ENCODE data around the gene RDX.

DNA sequence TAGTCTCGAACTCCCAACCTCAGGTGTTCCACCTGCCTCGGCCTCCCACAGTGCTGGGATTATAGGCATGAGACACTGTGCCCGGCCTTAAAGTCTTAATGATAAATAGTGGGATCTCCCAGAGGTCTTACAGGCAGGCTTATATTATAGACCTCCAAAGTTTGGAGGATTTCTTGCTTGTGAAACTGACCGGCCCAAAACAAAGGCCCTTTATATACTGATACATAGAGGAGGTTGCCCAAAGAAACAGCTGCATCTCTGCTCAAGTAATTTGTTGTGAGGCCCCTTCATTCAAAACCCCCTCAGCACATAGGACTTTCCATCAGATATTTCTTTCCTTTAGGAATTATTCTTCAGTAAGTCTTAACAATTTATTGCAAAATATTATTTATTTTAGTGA is 27.4 kb upstream of the RDX start:
- no peak for TF ChIP-seq CBX2 (IDR thresholded peaks at IDR 0.05; ENCODE audit: borderline replicate concordance, low read depth)
- TF ChIP-seq CEBPB (IDR thresholded peaks at IDR 0.05): no peak
- TF ChIP-seq CHD4 (IDR thresholded peaks at IDR 0.05; ENCODE audit: borderline replicate concordance): no peak
- no peak for TF ChIP-seq CTCF (IDR thresholded peaks at IDR 0.05)
- no peak for TF ChIP-seq RCOR1 (IDR thresholded peaks at IDR 0.05; ENCODE audit: low read depth, low read length)
- TF ChIP-seq EP300 (IDR thresholded peaks at IDR 0.05): no peak
- TF ChIP-seq RAD21 (conservative IDR thresholded peaks at IDR 0.05 in 1 of 2, IDR thresholded peaks at IDR 0.05 in 1 of 2): no peak
- TF ChIP-seq, protein P1, sequence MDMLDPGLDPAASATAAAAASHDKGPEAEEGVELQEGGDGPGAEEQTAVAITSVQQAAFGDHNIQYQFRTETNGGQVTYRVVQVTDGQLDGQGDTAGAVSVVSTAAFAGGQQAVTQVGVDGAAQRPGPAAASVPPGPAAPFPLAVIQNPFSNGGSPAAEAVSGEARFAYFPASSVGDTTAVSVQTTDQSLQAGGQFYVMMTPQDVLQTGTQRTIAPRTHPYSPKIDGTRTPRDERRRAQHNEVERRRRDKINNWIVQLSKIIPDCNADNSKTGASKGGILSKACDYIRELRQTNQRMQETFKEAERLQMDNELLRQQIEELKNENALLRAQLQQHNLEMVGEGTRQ (IDR thresholded peaks at IDR 0.05): no peak
- no peak for TF ChIP-seq ZSCAN20 (CRISPR knock-in tag; IDR thresholded peaks at IDR 0.05)
- TF ChIP-seq CHD2 (IDR thresholded peaks at IDR 0.05; ENCODE audit: low read length, partially characterized antibody): no peak
- TF ChIP-seq, protein P2, sequence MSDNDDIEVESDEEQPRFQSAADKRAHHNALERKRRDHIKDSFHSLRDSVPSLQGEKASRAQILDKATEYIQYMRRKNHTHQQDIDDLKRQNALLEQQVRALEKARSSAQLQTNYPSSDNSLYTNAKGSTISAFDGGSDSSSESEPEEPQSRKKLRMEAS (IDR thresholded peaks at IDR 0.05): no peak
- TF ChIP-seq ZC3H11A (IDR thresholded peaks at IDR 0.05): no peak

All from A549 (cell line).